NCI-H2171 (cell line): ENCODE data around the gene ATG9A.
"Not testable (repeated sequence)": the region's sequence is repeated elsewhere in the genome, so short reads cannot be mapped to it uniquely, and the experiment has no call there.

Experiments used
- DNase-seq: peaks from one replicate; lab custom pipeline; 2025; lab: John Stamatoyannopoulos, UW

Gene ATG9A

GRCh38 chr2:219229305-219230058 is at the start of gene ATG9A, which contains the start of gene ANKZF1:
Gene ATG9A, minus strand, starts transcription at chr2:219229636. Its CDS starts 1,612 bp downstream, at chr2:219228024.
Gene ANKZF1, plus strand, starts transcription at chr2:219229806. Its CDS starts 452 bp downstream, at chr2:219230258.
- DNase-seq, result peak; percentile 97

- DNase-seq, result no peak
Measured at GRCh38 chr2:219278655-219279150, 49.3 kb upstream of the ATG9A start.

- DNase-seq, result peak; percentile 59
Measured at GRCh38 chr2:219277703-219278654, 48.5 kb upstream of the ATG9A start.

- no peak for DNase-seq
Measured at GRCh38 chr2:219274361-219274921, 45.0 kb upstream of the ATG9A start.

GRCh38 chr2:219273937-219274336 is 44.5 kb upstream of the ATG9A start:
- no peak for DNase-seq

GRCh38 chr2:219272995-219273394 is 43.6 kb upstream of the ATG9A start:
- no peak for DNase-seq

- no peak for DNase-seq
Measured at GRCh38 chr2:219272356-219272755, 42.9 kb upstream of the ATG9A start.

- DNase-seq, result no peak
Measured at GRCh38 chr2:219271021-219271420, 41.6 kb upstream of the ATG9A start.

GRCh38 chr2:219270055-219270372 is 40.6 kb upstream of the ATG9A start:
- DNase-seq, result no peak

- no peak for DNase-seq
Measured at GRCh38 chr2:219269362-219270054, 40.1 kb upstream of the ATG9A start.

- DNase-seq, result no peak
Measured at GRCh38 chr2:219268294-219268693, 38.9 kb upstream of the ATG9A start.

GRCh38 chr2:219266886-219267285 is 37.5 kb upstream of the ATG9A start:
- peak; percentile 47 for DNase-seq

GRCh38 chr2:219266232-219266631 is 36.8 kb upstream of the ATG9A start:
- DNase-seq, result no peak

GRCh38 chr2:219261024-219261855 is 31.8 kb upstream of the ATG9A start:
- DNase-seq, result no peak

- not testable (repeated sequence) for DNase-seq
Measured at GRCh38 chr2:219258942-219259341, 29.5 kb upstream of the ATG9A start.

GRCh38 chr2:219254590-219255201 is 25.3 kb upstream of the ATG9A start:
- DNase-seq, result no peak

GRCh38 chr2:219253753-219254589 is 24.5 kb upstream of the ATG9A start, which contains the start of gene TUBA4A:
Gene TUBA4A, minus strand, starts transcription at chr2:219253918. Its CDS starts 60 bp downstream, at chr2:219253858.
- DNase-seq, result peak; percentile 84

GRCh38 chr2:219252900-219253752 is 23.7 kb upstream of the ATG9A start, which contains the start of gene TUBA4B:
Gene TUBA4B, plus strand, starts transcription at chr2:219253243. Its CDS starts 165 bp downstream, at chr2:219253408.
- peak; percentile 53 for DNase-seq
